Measurements from ENCODE around the gene DCLRE1A.
"Not testable (repeated sequence)": the region's sequence is repeated elsewhere in the genome, so short reads cannot be mapped to it uniquely, and the experiment has no call there.

GRCh38 chr10:113828567-113828966, 25.3 kb downstream of the DCLRE1A start:
- TF ChIP-seq CTCF (IDR thresholded peaks at IDR 0.05; ENCODE audit: insufficient read depth, low read length); REST (IDR thresholded peaks at IDR 0.05; ENCODE audit: insufficient replicate concordance, low read depth); POLR2AphosphoS5 (IDR thresholded peaks at IDR 0.05; ENCODE audit: low read depth); GABPA (IDR thresholded peaks at IDR 0.05; ENCODE audit: low read depth): not testable (repeated sequence)
